Measurements from ENCODE around the gene RFX6. TPM values are rescaled to one million over a fixed set of nuclear protein-coding genes. Genes with fewer than 3 reads are reported as not detected.

The RFX6 gene
- total RNA-seq, 1 donor from 2014 or later, result not detected

DNA sequence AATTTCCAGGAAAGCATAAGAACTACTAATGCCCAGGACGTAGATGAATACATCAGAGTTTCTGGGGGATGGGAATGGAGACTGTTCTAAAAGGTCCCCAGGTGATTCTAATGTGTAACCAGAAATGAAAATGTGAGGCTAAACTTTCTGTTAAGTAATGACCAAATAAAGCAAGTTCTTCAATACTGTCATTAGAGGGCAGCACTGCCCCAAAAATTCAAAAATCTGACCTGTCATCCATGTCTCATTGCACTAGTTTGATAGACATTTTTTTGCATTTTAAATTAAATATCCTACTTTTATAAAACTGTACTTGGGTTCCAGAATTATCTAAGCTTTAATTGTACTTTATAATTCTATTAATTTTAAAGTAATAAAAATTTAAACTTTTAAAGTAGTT is 94.9 kb downstream of the RFX6 start:
- no peak for DNase-seq (ENCODE audit: low spot score)

DNA sequence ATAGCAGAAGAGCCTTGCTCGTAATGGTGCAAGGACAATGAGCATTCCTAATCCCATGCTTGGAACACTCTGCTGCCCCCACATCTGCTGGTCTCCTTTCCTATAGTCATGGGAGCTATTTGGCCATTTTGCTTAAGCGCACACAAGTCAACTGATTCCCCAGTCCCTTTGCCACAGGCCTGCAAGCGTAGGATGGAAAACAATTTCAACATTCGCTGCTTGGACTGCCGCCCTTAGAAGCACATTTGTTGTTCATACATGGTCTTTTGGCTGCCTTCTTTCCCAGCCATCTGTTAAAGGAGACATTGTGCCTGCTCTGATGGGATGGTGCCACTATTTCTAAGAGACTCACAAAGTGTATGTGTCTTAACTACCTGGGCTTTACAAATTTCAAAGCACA is 96.9 kb downstream of the RFX6 start:
- no peak for DNase-seq (ENCODE audit: low spot score)

DNA sequence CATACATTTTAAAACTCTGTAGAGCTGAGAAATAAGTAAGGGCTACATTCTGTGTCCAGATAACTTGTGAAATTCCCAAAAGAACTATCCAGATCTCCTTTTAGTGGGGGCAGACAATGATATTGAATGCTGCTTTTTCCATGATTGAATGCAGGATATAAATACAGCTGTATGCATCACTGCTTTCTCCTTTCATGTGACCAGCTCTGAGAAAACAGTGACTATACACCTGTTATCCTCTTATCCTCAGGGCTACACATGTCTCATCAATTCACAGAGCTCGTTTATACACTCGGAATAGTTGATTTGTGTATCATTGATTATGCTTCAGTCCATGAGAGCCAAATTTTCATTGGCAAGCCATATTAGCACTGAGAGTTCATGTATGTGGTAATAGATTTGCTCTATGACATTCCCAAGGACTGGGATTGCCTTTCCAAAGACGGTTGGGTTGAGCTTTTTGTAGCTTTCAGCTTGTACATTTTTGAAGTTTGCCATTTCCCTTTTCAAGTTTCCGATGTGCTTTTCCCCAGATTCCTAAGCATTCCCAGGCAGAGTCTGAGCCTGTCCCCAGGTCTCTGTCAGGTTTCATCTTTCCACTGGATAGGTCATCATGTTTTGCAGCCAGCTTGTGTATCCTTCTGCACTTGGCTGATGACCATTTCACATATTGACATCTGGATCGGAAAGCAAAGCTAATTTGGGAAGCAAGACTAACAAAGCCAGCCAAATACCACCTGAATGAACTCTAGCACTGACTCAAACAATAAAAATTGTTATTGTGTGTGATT is 97.7 kb downstream of the RFX6 start:
- no peak for DNase-seq (ENCODE audit: low spot score)

GRCh38 chr6:116975600-116975999 is 98.6 kb downstream of the RFX6 start:
- no peak for DNase-seq (ENCODE audit: low spot score)

- DNase-seq (ENCODE audit: low spot score), result no peak
Measured at GRCh38 chr6:116979560-116979959, 102.5 kb downstream of the RFX6 start.

Other genes with a start within 250 kb of the RFX6 start
- gene ZUP1, start 208.5 kb upstream of the RFX6 start, total RNA-seq, result 16.5 TPM
- 21.2 TPM for gene KPNA5, start 196.0 kb upstream of the RFX6 start, total RNA-seq
- gene FAM162B, start 111.5 kb upstream of the RFX6 start, total RNA-seq, result 5.6 TPM
- gene GPRC6A, start 48.2 kb upstream of the RFX6 start, total RNA-seq, result not detected

Measured in ureter (tissue), 1 donor.